Measurements from ENCODE around the gene PRDM16.

The PRDM16 gene

GRCh38 chr1:3022976-3023375, 46.0 kb upstream of the PRDM16 start:
- no peak for TF ChIP-seq CTCF (conservative IDR thresholded peaks at IDR 0.05; ENCODE audit: low read depth, low read length)
- DNase-seq (ENCODE audit: low read depth), result no peak
- no peak overlapping the region for H3K4me3 ChIP-seq (ENCODE audit: low read depth, low read length)

- no peak for DNase-seq (ENCODE audit: low read depth)
- no peak overlapping the region for H3K4me3 ChIP-seq (ENCODE audit: low read depth, low read length)
- TF ChIP-seq CTCF (conservative IDR thresholded peaks at IDR 0.05; ENCODE audit: low read depth, low read length), result no peak
Observed at GRCh38 chr1:3024019-3024418, 45.0 kb upstream of the PRDM16 start.

- H3K4me3 ChIP-seq (ENCODE audit: low read depth, low read length), result no peak overlapping the region
- TF ChIP-seq CTCF (conservative IDR thresholded peaks at IDR 0.05; ENCODE audit: low read depth, low read length), result no peak
- DNase-seq (ENCODE audit: low read depth), result no peak
Observed at GRCh38 chr1:3024588-3024987, 44.4 kb upstream of the PRDM16 start.

GRCh38 chr1:3026124-3026523, 42.9 kb upstream of the PRDM16 start:
- no peak overlapping the region for H3K4me3 ChIP-seq (ENCODE audit: low read depth, low read length)
- TF ChIP-seq CTCF (conservative IDR thresholded peaks at IDR 0.05; ENCODE audit: low read depth, low read length), result no peak
- DNase-seq (ENCODE audit: low read depth), result no peak

GRCh38 chr1:3026581-3027391, 42.2 kb upstream of the PRDM16 start:
- no peak for DNase-seq (ENCODE audit: low read depth)

GRCh38 chr1:3027611-3028371, 41.2 kb upstream of the PRDM16 start:
- H3K4me3 ChIP-seq (ENCODE audit: low read depth, low read length), result no peak overlapping the region
- DNase-seq (ENCODE audit: low read depth), result no peak
- no peak for TF ChIP-seq CTCF (conservative IDR thresholded peaks at IDR 0.05; ENCODE audit: low read depth, low read length)

More at GRCh38 chr1:3026581-3027391, 42.2 kb upstream of the PRDM16 start:
- no peak for TF ChIP-seq CTCF (conservative IDR thresholded peaks at IDR 0.05; ENCODE audit: low read depth, low read length)
- no peak overlapping the region for H3K4me3 ChIP-seq (ENCODE audit: low read depth, low read length)

Measured in choroid plexus epithelial cell (primary cell).